HCT116 (cell line): ENCODE data around the gene TPI1.

Experiments used
- CBX3 ChIP-seq: IDR thresholded peaks from 2 replicates; pipeline ENCODE4 v1.6.1; 2012; ENCODE audit warnings: low read depth
- CTCF ChIP-seq, 3 experiments: fragments of 200-600 bp in 1 of 3; sonication (generic) in 1 of 3; IDR thresholded peaks in 2 of 3; conservative IDR thresholded peaks in 1 of 3; 2 replicates each; pipeline ENCODE4 v1.5.1; 2012 to 2017; ENCODE audit warnings: low read depth in 2 of 3, low read length in 2 of 3, antibody characterized with exemption in 1 of 3, borderline replicate concordance in 1 of 3, control low read depth in 1 of 3, mild to moderate bottlenecking in 1 of 3, mixed read lengths in 1 of 3, mixed run types in 1 of 3, moderate library complexity in 1 of 3; ENCODE audit not compliant: insufficient read depth in 1 of 3
- ELF1 ChIP-seq: IDR thresholded peaks from 2 replicates; pipeline ENCODE4 v1.6.1; 2012; ENCODE audit warnings: low read depth, borderline replicate concordance
- EZH2 ChIP-seq: fragments of 200-600 bp; sonication (generic); IDR thresholded peaks from 2 replicates; pipeline ENCODE4 v1.6.1; 2017; ENCODE audit warnings: antibody characterized with exemption, mixed run types
- EZH2phosphoT487 ChIP-seq: fragments of 200-600 bp; IDR thresholded peaks from 2 replicates; pipeline ENCODE4 v1.6.1; 2018; ENCODE audit warnings: antibody characterized with exemption, borderline replicate concordance
- POLR2A ChIP-seq: IDR thresholded peaks from 2 replicates; pipeline ENCODE4 v1.7.0; 2011; ENCODE audit warnings: borderline replicate concordance; ENCODE audit not compliant: insufficient read depth, insufficient read length; ENCODE audit errors: extremely low read depth
- POLR2AphosphoS5 ChIP-seq: IDR thresholded peaks from 2 replicates; pipeline ENCODE4 v1.6.1; 2011; ENCODE audit warnings: mild to moderate bottlenecking, low read depth, low read length, moderate library complexity
- REST ChIP-seq: IDR thresholded peaks from 2 replicates; pipeline ENCODE4 v1.6.1; 2012; ENCODE audit warnings: low read depth

- TF ChIP-seq POLR2AphosphoS5 (no peak), CTCF (IDR thresholded peaks at IDR 0.05 in 2 of 3, conservative IDR thresholded peaks at IDR 0.05 in 1 of 3; ENCODE audit: borderline replicate concordance in 1 of 3, insufficient read depth in 1 of 3, low read depth in 2 of 3, low read length in 2 of 3) (no peak), POLR2A (no peak), CBX3 (no peak), EZH2 (no peak), EZH2phosphoT487 (no peak), ELF1 (no peak), REST (no peak)
Observed at GRCh38 chr12:6833189-6833890, 34.0 kb upstream of the TPI1 start.
